Prostate gland (tissue), 2 donors: Measurements from ENCODE around the gene MYO9A. TPM values are rescaled to one million over a fixed set of nuclear protein-coding genes. Genes with fewer than 3 reads are reported as not detected.
"Not testable (repeated sequence)": the region's sequence is repeated elsewhere in the genome, so short reads cannot be mapped to it uniquely, and the experiment has no call there.

ENCODE experiments used
- DNase-seq: peaks from one replicate; pipeline ENCODE4 v3.0.0-alpha.2; 2019; ENCODE audit warnings: low spot score
- H3K27ac ChIP-seq, 2 donors: fragments of 200-600 bp; sonication (generic); 2 replicates each; pipeline ENCODE4 v1.5.1; 2017 to 2019
- H3K27me3 ChIP-seq: fragments of 200-600 bp; sonication (generic); replicated peaks from 2 replicates; pipeline ENCODE4 v1.5.1; 2019; ENCODE audit not compliant: insufficient read depth
- H3K36me3 ChIP-seq, 2 donors: fragments of 200-600 bp; sonication (generic); 1 replicate in 1 of 2; 2 replicates in 1 of 2; pipeline versions ENCODE4 v1.5.1 to v1.8.1; 2017 to 2019
- H3K4me1 ChIP-seq: fragments of 200-600 bp; sonication (generic); replicated peaks from 2 replicates; pipeline ENCODE4 v1.5.1; 2019
- H3K4me3 ChIP-seq, 2 donors: fragments of 200-600 bp; sonication (generic); 2 replicates each; pipeline ENCODE4 v1.5.1; 2017 to 2019
- H3K9me3 ChIP-seq: fragments of 200-600 bp; sonication (generic); 2 replicates; pipeline ENCODE4 v1.5.1; 2017
- POLR2A ChIP-seq: fragments of 450-650 bp; IDR thresholded peaks from one replicate; pipeline ENCODE4 v1.6.1; 2016; ENCODE audit warnings: antibody characterized with exemption, mild to moderate bottlenecking
- POLR2AphosphoS5 ChIP-seq: sonication (generic); formaldehyde crosslinking; IDR thresholded peaks from one replicate; pipeline ENCODE4 v1.6.1; 2017; ENCODE audit warnings: antibody characterized with exemption
- WGBS: methylation state at CpG from one replicate; pipeline ENCODE4 v1.1.5; 2018; 5-methylcytosine and 5-hydroxymethylcytosine counted together
- intact Hi-C: fragments of 100-400 bp; cut with DNase I; formaldehyde crosslinking; loops from one replicate; pipeline ENCODE4 v1.14.2; 2022
- total RNA-seq, 2 donors: library from RNA; depleted of rRNA; stranded (reverse); fragments of >200 nt; gene quantifications; one replicate each; pipeline ENCODE4 v1.1.0, GENCODE V29; 2016
- TF ChIP-seq, protein P1 (sequence below), 4 experiments: fragments of 200-600 bp in 2 of 4; fragments of 450-650 bp in 2 of 4; sonication (generic) in 2 of 4; IDR thresholded peaks; 1 replicate in 3 of 4; 2 replicates in 1 of 4; pipeline ENCODE4 v1.5.1; 2016 to 2019; ENCODE audit warnings: antibody characterized with exemption in 4 of 4, mild to moderate bottlenecking in 2 of 4, moderate library complexity in 2 of 4

MYO9A gene
- total RNA-seq, 2 donors from 2014 or later: 29.4 to 252 TPM

DNA sequence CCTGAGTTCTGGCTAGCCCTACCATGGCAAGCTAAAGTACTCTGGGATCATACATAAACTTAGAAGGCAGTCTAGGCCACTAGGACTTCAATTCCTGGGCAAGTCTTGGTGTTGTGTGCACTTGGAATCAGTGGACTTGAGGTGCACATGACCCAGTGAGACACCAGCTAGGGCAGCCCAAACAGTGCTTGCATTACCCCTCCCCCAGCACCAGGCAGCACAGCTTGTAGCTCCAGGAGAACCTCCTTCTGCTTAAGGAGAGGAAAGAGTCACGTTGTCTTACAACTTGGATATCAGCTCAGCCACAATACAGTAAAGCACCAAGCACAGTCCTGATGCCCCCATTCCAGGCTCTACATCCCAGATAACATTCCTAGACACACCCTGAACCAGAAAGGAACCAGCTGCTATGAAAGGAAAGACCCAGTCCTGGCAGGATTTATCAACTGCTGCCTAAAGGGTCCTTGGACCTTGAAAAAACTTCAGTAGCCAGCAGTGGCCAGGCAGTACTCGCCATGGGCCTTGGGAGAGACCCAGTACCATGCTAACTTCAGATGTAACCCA, 57.2 kb downstream of the MYO9A start:
- intact Hi-C loops: no loop called here
- DNase-seq: no peak
- Histone ChIP-seq H3K4me1 (no peaks in the 10 kb centered on the region), H3K36me3 (no peaks in the 10 kb centered on the region), H3K27me3 (no peaks in the 10 kb centered on the region), H3K9me3 (no peaks in the 10 kb centered on the region), H3K4me3 (no peak overlapping the region), H3K27ac (no peak overlapping the region)
- TF ChIP-seq POLR2A (no peak), POLR2AphosphoS5 (no peak)
- TF ChIP-seq, protein P1, sequence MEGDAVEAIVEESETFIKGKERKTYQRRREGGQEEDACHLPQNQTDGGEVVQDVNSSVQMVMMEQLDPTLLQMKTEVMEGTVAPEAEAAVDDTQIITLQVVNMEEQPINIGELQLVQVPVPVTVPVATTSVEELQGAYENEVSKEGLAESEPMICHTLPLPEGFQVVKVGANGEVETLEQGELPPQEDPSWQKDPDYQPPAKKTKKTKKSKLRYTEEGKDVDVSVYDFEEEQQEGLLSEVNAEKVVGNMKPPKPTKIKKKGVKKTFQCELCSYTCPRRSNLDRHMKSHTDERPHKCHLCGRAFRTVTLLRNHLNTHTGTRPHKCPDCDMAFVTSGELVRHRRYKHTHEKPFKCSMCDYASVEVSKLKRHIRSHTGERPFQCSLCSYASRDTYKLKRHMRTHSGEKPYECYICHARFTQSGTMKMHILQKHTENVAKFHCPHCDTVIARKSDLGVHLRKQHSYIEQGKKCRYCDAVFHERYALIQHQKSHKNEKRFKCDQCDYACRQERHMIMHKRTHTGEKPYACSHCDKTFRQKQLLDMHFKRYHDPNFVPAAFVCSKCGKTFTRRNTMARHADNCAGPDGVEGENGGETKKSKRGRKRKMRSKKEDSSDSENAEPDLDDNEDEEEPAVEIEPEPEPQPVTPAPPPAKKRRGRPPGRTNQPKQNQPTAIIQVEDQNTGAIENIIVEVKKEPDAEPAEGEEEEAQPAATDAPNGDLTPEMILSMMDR (IDR thresholded peaks at IDR 0.05): no peak
- WGBS: 82% methylated on average over 2 of the region's 2 CpGs

DNA sequence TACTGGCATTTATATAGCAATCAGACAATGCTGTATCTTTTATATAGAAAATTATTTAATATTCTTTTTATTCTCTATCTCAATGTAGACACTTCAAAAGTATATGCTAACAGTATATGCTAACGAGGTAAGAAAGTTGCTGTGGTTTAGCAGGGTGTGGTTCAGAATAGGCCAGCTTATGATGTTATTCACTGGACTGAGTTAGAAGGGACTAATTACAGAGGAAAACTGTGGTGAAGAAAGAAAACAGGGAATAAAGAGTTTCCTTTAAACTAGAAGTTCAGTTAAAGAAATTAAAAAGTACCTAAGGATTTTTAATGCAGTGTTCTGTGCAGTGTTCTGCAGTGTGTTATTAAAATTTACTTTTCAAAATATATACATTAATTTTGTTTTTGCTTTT, 59.4 kb downstream of the MYO9A start:
- Histone ChIP-seq H3K27ac (no peak overlapping the region), H3K36me3 (no peaks in the 10 kb centered on the region), H3K4me3 (no peak overlapping the region), H3K9me3 (no peaks in the 10 kb centered on the region), H3K4me1 (no peaks in the 10 kb centered on the region), H3K27me3 (no peaks in the 10 kb centered on the region)
- WGBS: 83% methylated on average over 1 of the region's 1 CpG
- intact Hi-C loops: no loop called here
- TF ChIP-seq POLR2AphosphoS5: no peak
- no peak for TF ChIP-seq POLR2A
- TF ChIP-seq, protein P1 (IDR thresholded peaks at IDR 0.05): no peak
- no peak for DNase-seq

DNA sequence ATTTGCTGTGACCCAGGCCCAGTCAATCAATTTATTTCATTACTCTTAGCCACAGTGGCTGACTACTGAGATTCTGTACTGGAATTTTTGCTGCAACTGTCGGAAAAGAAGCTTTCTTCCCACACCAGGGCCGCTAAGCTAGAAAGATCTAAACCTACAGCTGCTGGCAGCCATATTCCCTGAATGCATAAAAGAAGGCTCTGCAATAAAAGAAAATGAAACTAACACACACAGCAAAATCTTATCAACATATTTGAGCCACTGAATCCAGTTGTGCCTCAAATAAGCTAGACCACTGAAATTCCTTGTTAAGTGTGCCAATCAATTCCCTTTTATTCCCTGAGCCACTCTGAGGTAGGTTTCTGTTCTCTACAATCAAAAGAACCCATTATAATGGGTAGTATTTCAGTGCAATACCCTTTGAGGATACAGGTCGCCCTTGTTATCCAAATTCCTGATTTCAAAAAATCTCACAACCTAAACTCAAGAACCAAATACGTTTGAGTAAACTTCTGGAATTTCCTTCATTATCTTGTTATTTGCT, 60.3 kb downstream of the MYO9A start:
- Histone ChIP-seq H3K9me3 (no peaks in the 10 kb centered on the region), H3K27me3 (no peaks in the 10 kb centered on the region), H3K4me1 (no peaks in the 10 kb centered on the region), H3K36me3 (no peaks in the 10 kb centered on the region), H3K4me3 (no peak overlapping the region), H3K27ac (no peak overlapping the region)
- TF ChIP-seq POLR2AphosphoS5 (no peak), POLR2A (no peak)
- TF ChIP-seq, protein P1 (IDR thresholded peaks at IDR 0.05): no peak
- WGBS: 63% methylated on average over 4 of the region's 4 CpGs
- DNase-seq: no peak
- intact Hi-C loops: no loop called here

DNA sequence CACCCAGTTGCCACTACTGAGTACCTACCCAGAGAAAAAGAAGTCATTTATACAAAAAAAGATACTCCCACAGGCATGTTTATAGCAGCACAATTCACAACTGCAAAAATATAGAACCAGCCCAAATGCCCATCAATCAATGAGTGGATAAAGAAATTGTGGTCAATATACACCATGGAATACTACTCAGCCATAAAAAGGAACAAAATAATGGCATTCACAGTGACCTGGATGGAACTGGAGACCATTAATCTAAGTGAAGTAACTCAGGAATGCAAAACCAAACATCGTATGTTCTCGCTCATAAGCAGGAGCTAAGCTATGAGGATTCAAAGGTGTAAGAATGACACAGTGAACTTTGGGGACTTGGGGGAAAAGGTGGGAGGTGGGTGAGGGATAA, 61.7 kb downstream of the MYO9A start:
- intact Hi-C loops: not testable (repeated sequence)
- 97% methylated on average over 2 of the region's 2 CpGs for WGBS

DNA sequence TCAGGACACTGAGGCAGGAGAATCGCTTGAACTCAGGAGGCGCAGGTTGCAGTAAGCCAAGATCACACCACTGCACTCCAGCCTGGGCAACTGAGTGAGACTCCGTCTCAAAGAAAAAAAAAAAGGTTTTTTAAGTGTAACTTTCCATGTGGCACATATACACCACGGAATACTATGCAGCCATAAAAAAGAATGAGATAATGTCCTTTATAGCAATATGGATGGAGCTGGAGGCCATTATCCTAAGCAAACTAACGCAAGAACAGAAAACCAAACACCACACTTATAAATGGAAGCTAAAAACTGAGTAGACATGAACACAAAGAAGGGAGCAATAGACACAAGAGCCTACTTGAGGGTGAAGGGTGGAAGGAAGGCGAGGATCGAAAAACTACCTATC, 64.7 kb downstream of the MYO9A start:
- H3K27ac ChIP-seq, H3K36me3 ChIP-seq, H3K4me1 ChIP-seq, intact Hi-C loops, H3K27me3 ChIP-seq, H3K4me3 ChIP-seq, H3K9me3 ChIP-seq, DNase-seq: not testable (repeated sequence)
- 96% methylated on average over 7 of the region's 7 CpGs for WGBS

More for the DNA sequence above, 61.7 kb downstream of the MYO9A start:
- H3K27ac ChIP-seq, H3K36me3 ChIP-seq, DNase-seq, H3K4me3 ChIP-seq, H3K9me3 ChIP-seq, H3K4me1 ChIP-seq, H3K27me3 ChIP-seq: not testable (repeated sequence)

DNA sequence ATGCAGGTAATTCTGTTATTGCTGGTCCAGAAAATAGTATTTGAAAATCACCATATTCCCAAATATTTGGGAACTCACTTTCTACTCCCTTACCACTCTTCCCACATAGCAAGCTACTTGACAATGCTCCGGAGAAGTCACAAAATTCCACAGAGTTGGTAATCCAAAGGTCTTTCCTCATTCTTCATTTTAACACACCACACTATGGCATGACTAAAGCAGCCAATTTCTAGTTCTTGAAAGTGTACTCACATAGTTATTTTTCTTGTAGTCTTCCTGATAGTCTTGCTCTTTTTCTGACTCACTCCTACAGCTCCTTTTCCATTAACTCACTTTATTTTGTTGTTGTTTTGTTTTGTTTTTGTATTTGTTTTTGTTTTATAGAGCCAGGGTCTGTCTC, 67.2 kb downstream of the MYO9A start:
- H3K4me1 ChIP-seq: no peaks in the 10 kb centered on the region

More for the DNA sequence above, 67.2 kb downstream of the MYO9A start:
- no peaks in the 10 kb centered on the region for H3K9me3 ChIP-seq
- no peaks in the 10 kb centered on the region for H3K36me3 ChIP-seq
- intact Hi-C loops: no loop called here
- H3K27ac ChIP-seq: no peak overlapping the region
- no peaks in the 10 kb centered on the region for H3K27me3 ChIP-seq
- WGBS: 98% methylated on average over 1 of the region's 1 CpG
- no peak overlapping the region for H3K4me3 ChIP-seq
- TF ChIP-seq POLR2AphosphoS5: no peak
- TF ChIP-seq POLR2A: no peak
- TF ChIP-seq, protein P1 (IDR thresholded peaks at IDR 0.05): no peak
- DNase-seq: no peak
